Thymus (tissue), 11 donors: Measurements from ENCODE around the gene KRTAP22-1. TPM values are rescaled to one million over a fixed set of nuclear protein-coding genes. Genes with fewer than 3 reads are reported as not detected.

Source experiments
- DNase-seq, 9 donors: peaks; one replicate each; pipeline ENCODE4 v3.0.0-alpha.2; 2013; ENCODE audit warnings: low spot score in 9 of 9, low read depth in 6 of 9, missing footprints in 1 of 9
- H3K27ac ChIP-seq, 2 donors: one replicate each; pipeline ENCODE4 v1.5.1; 2013; ENCODE audit warnings: control low read depth in 1 of 2, low read depth in 1 of 2, low read length in 1 of 2, mild to moderate bottlenecking in 1 of 2, moderate library complexity in 1 of 2
- H3K27me3 ChIP-seq, 2 donors: one replicate each; pipeline ENCODE4 v1.5.1; 2013; ENCODE audit warnings: low read length in 1 of 2; ENCODE audit not compliant: control insufficient read depth in 2 of 2, insufficient read depth in 1 of 2
- H3K36me3 ChIP-seq, 2 donors: one replicate each; pipeline ENCODE4 v1.5.1; 2013; ENCODE audit warnings: low read length in 1 of 2, mild to moderate bottlenecking in 1 of 2, moderate library complexity in 1 of 2; ENCODE audit not compliant: control insufficient read depth in 2 of 2, insufficient read depth in 2 of 2
- H3K4me1 ChIP-seq, 2 donors: one replicate each; pipeline ENCODE4 v1.5.1; 2013; ENCODE audit warnings: low read length in 2 of 2; ENCODE audit not compliant: control insufficient read depth in 2 of 2, insufficient read depth in 2 of 2
- H3K4me3 ChIP-seq, 2 donors: one replicate each; pipeline ENCODE4 v1.5.1; 2013; ENCODE audit warnings: low read length in 2 of 2, control low read depth in 1 of 2, mild to moderate bottlenecking in 1 of 2
- H3K9me3 ChIP-seq, 2 donors: one replicate each; pipeline ENCODE4 v1.5.1; 2013; ENCODE audit warnings: low read length in 1 of 2, mild to moderate bottlenecking in 1 of 2; ENCODE audit not compliant: control insufficient read depth in 2 of 2, insufficient read depth in 1 of 2
- WGBS: extraction: QIAGEN DNeasy Blood & Tissue Kit; methylation state at CpG from one replicate; pipeline ENCODE4 v1.1.7; 2013; 5-methylcytosine and 5-hydroxymethylcytosine counted together
- polyA plus RNA-seq: library from polyadenylated mRNA; stranded (reverse); fragments of 200-250 nt; gene quantifications from one replicate; pipeline ENCODE4 v1.2.3, GENCODE V29; 2013
- total RNA-seq: library from RNA; stranded (reverse); fragments of 120-200 nt; gene quantifications from one replicate; pipeline ENCODE4 v1.2.4, GENCODE V29; 2013
- donor health status: healthy.

KRTAP22-1 gene
- total and polyA plus RNA-seq, 2 donors = not detected

DNA sequence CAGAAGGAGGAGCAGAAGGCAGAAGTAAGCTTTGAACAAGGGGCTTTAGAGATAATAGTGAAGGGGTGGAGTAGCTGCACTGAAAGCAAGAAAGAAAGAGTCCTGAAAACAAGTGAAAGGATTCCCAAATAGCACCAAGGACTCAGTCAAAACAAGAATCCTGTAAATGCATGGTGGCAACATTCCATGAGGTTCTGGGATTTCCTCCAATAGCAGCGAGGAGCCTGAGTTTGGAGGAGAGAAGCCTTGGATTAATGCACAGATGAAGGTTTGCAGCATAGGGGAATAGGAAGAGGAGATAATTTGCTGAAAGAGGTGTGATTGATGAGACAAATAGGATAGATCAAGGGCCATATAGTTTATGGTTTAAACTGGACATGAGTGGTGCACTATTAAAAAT is 21.5 kb upstream of the KRTAP22-1 start:
- Histone ChIP-seq H3K27me3 (no peaks in the 10 kb centered on the region), H3K9me3 (no peaks in the 10 kb centered on the region), H3K4me3 (no peak overlapping the region), H3K27ac (no peak overlapping the region), H3K36me3 (no peaks in the 10 kb centered on the region), H3K4me1 (no peaks in the 10 kb centered on the region)
- 79% methylated on average over 1 of the region's 1 CpG for WGBS
- no peak for DNase-seq

DNA sequence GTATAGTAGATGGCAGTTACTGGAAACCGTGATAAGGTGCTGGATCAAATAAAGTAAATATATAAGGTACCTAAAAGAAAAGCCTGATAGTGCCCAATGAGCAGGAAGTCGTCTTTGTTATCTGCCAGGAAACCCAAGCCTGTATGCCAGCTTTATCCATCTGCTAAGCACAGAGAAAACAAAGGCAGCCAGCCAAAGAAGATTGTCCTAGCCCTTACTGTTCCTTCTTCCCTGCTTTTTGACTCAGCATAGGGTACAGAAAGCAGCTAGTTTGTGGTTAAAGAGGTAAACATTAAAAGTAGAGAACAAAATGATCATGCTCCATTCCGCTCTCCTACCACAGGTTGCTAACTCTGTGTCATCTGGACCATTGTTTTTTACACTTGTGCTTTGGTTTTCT is 20.8 kb upstream of the KRTAP22-1 start:
- DNase-seq = no peak
- H3K27me3 ChIP-seq = no peaks in the 10 kb centered on the region
- H3K27ac ChIP-seq = no peak overlapping the region
- WGBS = 58% methylated on average over 3 of the region's 3 CpGs
- no peaks in the 10 kb centered on the region for H3K4me1 ChIP-seq
- H3K9me3 ChIP-seq = no peaks in the 10 kb centered on the region
- H3K36me3 ChIP-seq = no peaks in the 10 kb centered on the region
- H3K4me3 ChIP-seq = no peak overlapping the region

GRCh38 chr21:30582870-30583269 is 18.0 kb upstream of the KRTAP22-1 start:
- Histone ChIP-seq H3K27ac (no peak overlapping the region), H3K9me3 (no peaks in the 10 kb centered on the region), H3K4me1 (no peaks in the 10 kb centered on the region), H3K27me3 (no peaks in the 10 kb centered on the region), H3K4me3 (no peak overlapping the region), H3K36me3 (no peaks in the 10 kb centered on the region)
- 91% methylated on average over 1 of the region's 1 CpG for WGBS
- no peak for DNase-seq

DNA sequence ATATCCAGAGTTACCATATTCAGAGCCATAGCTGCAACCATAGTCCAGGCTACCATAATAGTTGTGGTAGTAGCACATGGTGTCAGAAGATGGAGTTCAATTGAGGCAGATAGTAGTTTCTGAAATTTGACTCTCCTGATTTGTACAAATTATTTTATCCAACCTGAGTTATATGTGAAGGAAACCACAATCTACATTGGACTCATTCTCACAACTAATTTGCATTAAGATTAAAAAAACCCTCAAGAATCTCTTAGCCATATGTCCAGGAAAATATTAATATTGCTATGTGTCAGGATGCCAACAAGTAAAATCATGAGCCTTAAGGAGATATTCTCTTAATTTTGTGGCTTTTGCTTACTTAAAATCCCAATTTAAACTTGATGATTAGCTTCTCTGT is 10.6 kb upstream of the KRTAP22-1 start, which contains the start of gene KRTAP22-2:
Gene KRTAP22-2, minus strand, starts transcription at position 101 of the 400 bp plus-strand sequence.
- no peaks in the 10 kb centered on the region for H3K36me3 ChIP-seq
- no peak within 1 kb of the TSS for H3K4me3 ChIP-seq
- no peaks in the 10 kb centered on the region for H3K27me3 ChIP-seq
- H3K9me3 ChIP-seq = peaks cover 0 to 3% of the 10 kb centered on the region in 2 donors
- H3K4me1 ChIP-seq = no peaks in the 10 kb centered on the region
- H3K27ac ChIP-seq = no peak within 1 kb of the TSS
- DNase-seq = no peak

DNA sequence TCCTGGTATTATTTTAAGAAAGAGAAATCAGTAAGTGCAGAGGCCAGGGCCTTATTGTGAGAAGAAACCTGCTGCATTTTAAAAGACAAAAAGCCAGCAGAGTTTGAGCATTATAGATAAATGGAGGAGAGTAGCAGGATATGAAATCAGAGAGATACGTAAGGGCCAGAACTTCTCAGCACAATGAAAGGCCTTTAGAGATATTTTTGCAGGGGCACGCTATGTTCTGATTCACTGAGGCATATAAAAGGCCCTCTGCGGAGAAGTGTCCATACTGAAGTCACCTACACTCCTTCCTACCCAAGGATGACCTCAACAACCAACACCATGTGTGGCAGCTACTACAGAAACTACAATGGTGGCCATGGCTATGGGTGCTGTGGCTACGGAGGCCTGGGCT is 8.7 kb upstream of the KRTAP22-1 start, which contains the start of gene KRTAP6-3:
Gene KRTAP6-3, plus strand, starts transcription at position 301 of the 400 bp plus-strand sequence. Its CDS starts 6 bp downstream, at position 307.
- Histone ChIP-seq H3K4me3 (no peak within 1 kb of the TSS), H3K27me3 (no peaks in the 10 kb centered on the region), H3K27ac (no peak within 1 kb of the TSS), H3K36me3 (no peaks in the 10 kb centered on the region), H3K9me3 (peaks cover 0 to 3% of the 10 kb centered on the region in 2 donors), H3K4me1 (no peaks in the 10 kb centered on the region)
- DNase-seq = no peak
- 95% methylated on average over 4 of the region's 4 CpGs for WGBS

- Histone ChIP-seq H3K27ac (no peak within 1 kb of the TSS), H3K36me3 (no peaks in the 10 kb centered on the region), H3K4me1 (no peaks in the 10 kb centered on the region), H3K27me3 (no peaks in the 10 kb centered on the region), H3K9me3 (no peaks in the 10 kb centered on the region), H3K4me3 (no peak within 1 kb of the TSS)
- DNase-seq = no peak
- WGBS = 95% methylated on average over 6 of the region's 6 CpGs
These were observed 2.1 kb upstream of the KRTAP22-1 start, which contains the start of gene KRTAP6-2 for GRCh38 chr21:30598802-30599201. KRTAP6-2 (minus strand) TSS chr21:30598902; CDS start chr21:30598874, 28 bp downstream.

DNA sequence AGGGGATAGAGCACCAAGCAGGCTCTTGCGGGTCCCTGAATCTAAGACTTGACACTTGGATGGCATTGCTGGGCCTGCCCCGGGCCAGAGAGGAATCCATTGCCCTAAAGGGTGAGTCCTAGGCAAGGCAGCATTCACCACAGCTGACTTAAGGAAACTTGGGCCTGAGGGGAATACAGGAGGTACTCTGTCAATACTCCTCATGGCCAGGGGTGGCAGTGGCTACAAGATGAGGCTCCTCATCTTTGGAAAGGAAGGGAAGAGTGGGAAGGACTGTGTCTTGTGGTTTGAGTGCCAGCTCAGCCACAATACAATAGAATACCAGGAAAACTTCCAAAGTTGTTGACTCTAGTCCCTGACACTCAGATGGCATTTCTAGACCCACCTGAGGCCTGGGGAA is 5.1 kb downstream of the KRTAP22-1 start:
- WGBS = 95% methylated on average over 2 of the region's 2 CpGs
- no peak for DNase-seq
- Histone ChIP-seq H3K9me3 (no peaks in the 10 kb centered on the region), H3K27me3 (no peaks in the 10 kb centered on the region), H3K27ac (no peak overlapping the region), H3K4me3 (no peak overlapping the region), H3K36me3 (no peaks in the 10 kb centered on the region), H3K4me1 (no peaks in the 10 kb centered on the region)

DNA sequence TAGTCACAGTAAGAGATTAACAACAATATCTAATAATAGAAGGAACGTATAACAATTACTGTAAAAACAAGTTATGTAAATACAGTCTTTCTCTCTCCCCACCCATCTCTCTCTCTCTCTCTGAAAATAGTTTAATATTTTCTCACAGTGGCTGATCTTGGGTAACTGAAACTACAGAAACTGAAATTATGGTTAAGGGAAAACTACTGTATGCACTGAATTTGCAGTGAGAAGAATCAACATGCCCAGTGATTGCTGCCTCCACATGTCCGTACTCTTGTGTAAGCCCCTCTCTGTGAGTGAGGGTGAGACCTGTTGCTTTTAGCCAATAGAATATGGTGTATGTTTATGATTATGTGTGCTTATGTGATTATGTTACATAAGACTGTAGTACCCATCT is 11.2 kb downstream of the KRTAP22-1 start:
- 92% methylated on average over 2 of the region's 2 CpGs for WGBS
- Histone ChIP-seq H3K4me1 (no peaks in the 10 kb centered on the region), H3K27ac (no peak overlapping the region), H3K9me3 (peaks cover 0 to 3% of the 10 kb centered on the region in 2 donors), H3K4me3 (no peak overlapping the region), H3K27me3 (no peaks in the 10 kb centered on the region), H3K36me3 (no peaks in the 10 kb centered on the region)
- no peak for DNase-seq

- H3K4me1 ChIP-seq = no peaks in the 10 kb centered on the region
- 80% methylated on average over 2 of the region's 2 CpGs for WGBS
- no peak within 1 kb of the TSS for H3K4me3 ChIP-seq
- H3K27ac ChIP-seq = no peak within 1 kb of the TSS
- H3K27me3 ChIP-seq = no peaks in the 10 kb centered on the region
- DNase-seq = no peak
- H3K9me3 ChIP-seq = peaks cover 0 to 3% of the 10 kb centered on the region in 2 donors
- H3K36me3 ChIP-seq = no peaks in the 10 kb centered on the region
These were observed 12.9 kb downstream of the KRTAP22-1 start, which contains the start of gene KRTAP6-1 for GRCh38 chr21:30613836-30614235. KRTAP6-1 (minus strand) TSS chr21:30613930; CDS start chr21:30613904, 26 bp downstream.
